DND-41 (cell line): ENCODE results near the gene ITGA7.

Experiments used
- ATAC-seq: fragments of 200-7000 bp; cut with Tn5 transposase; 3 replicates; pipeline ENCODE4 v1.9.1; 2021; ENCODE audit warnings: low read depth; ENCODE audit not compliant: insufficient read depth
- DNase-seq: peaks from one replicate; pipeline ENCODE4 v3.0.0-alpha.2; 2020
- H2AFZ ChIP-seq: 2 replicates; pipeline ENCODE4 v1.6.0; 2012; ENCODE audit warnings: low read depth, low read length
- H3K27ac ChIP-seq: 2 replicates; pipeline ENCODE4 v1.5.1; 2012; ENCODE audit warnings: low read length, inconsistent platforms
- H3K27me3 ChIP-seq: fragments of 200-600 bp; sonication (generic); 2 replicates; pipeline ENCODE4 v1.6.0; 2012; ENCODE audit warnings: low read length, mild to moderate bottlenecking, inconsistent platforms; ENCODE audit not compliant: insufficient read depth, poor library complexity
- H3K36me3 ChIP-seq: 2 replicates; pipeline ENCODE4 v1.5.1; 2012; ENCODE audit warnings: low read length, inconsistent platforms; ENCODE audit not compliant: insufficient read depth
- H3K4me1 ChIP-seq: 2 replicates; pipeline ENCODE4 v1.5.1; 2012; ENCODE audit warnings: mild to moderate bottlenecking, low read length; ENCODE audit not compliant: insufficient read depth
- H3K4me2 ChIP-seq: 2 replicates; pipeline ENCODE4 v1.6.0; 2012; ENCODE audit warnings: mild to moderate bottlenecking, moderate library complexity, low read length, inconsistent platforms; ENCODE audit not compliant: insufficient read depth
- H3K4me3 ChIP-seq, 2 experiments: fragments of 200-600 bp in 1 of 2; shearing (Covaris generic) in 1 of 2; 2 replicates each; pipeline ENCODE4 v1.5.1; 2012 to 2016; ENCODE audit warnings: inconsistent platforms in 2 of 2, low read length in 2 of 2, mild to moderate bottlenecking in 2 of 2, low read depth in 1 of 2, moderate library complexity in 1 of 2
- H3K79me2 ChIP-seq: 2 replicates; pipeline ENCODE4 v1.6.0; 2012; ENCODE audit warnings: low read length, inconsistent platforms; ENCODE audit not compliant: insufficient read depth
- H3K9ac ChIP-seq: 2 replicates; pipeline ENCODE4 v1.6.0; 2012; ENCODE audit warnings: low read depth, mild to moderate bottlenecking, inconsistent platforms, low read length, moderate library complexity
- H3K9me3 ChIP-seq: 2 replicates; pipeline ENCODE4 v1.5.1; 2012; ENCODE audit warnings: low read length, moderate library complexity, mild to moderate bottlenecking, inconsistent platforms; ENCODE audit not compliant: insufficient read depth, severe bottlenecking
- H4K20me1 ChIP-seq: 2 replicates; pipeline ENCODE4 v1.6.0; 2012; ENCODE audit warnings: low read length; ENCODE audit not compliant: insufficient read depth
- CTCF ChIP-seq: IDR thresholded peaks from 2 replicates; pipeline ENCODE4 v1.5.1; 2012; ENCODE audit warnings: borderline replicate concordance, low read length, moderate library complexity, mild to moderate bottlenecking; ENCODE audit not compliant: poor library complexity, severe bottlenecking; ENCODE audit errors: extremely low read depth
- EZH2 ChIP-seq: IDR thresholded peaks from 3 replicates; pipeline ENCODE4 v1.6.1; 2012; ENCODE audit warnings: borderline replicate concordance, low read depth, mild to moderate bottlenecking, moderate library complexity, low read length, inconsistent platforms; ENCODE audit not compliant: severe bottlenecking

The ITGA7 gene

DNA sequence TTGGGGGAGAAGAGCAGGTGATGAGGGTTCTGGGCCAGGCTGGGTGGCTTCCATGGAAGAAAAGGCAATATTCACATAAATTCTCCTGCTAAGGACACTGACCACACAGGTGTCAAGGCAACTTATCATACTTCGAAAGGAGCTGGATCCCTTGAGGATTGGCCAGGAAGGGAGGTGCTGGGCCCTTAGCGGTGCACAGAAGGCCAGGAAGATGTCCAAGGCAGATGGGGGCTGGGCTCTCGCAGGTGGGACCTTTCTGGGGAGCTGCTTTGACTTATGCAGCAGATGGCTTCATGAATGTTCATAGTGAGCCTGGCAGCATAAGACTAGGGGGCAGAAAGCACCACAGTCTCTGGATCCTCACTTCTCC lies 17.2 kb upstream of the ITGA7 start:
- no peak for ATAC-seq
- no peak for DNase-seq
- no peak overlapping the region for H3K4me3 ChIP-seq
- H3K9me3 ChIP-seq = no peaks in the 10 kb centered on the region
- no peak overlapping the region for H3K27ac ChIP-seq
- H3K27me3 ChIP-seq = no peaks in the 10 kb centered on the region
- H4K20me1 ChIP-seq = peaks cover 3% of the 10 kb centered on the region; the same call in 1 of the 2 replicates
- peaks cover 11% of the 10 kb centered on the region for H3K79me2 ChIP-seq
- H3K36me3 ChIP-seq = peaks cover 57% of the 10 kb centered on the region
- H3K4me2 ChIP-seq = no peak overlapping the region
- no peak overlapping the region for H2AFZ ChIP-seq
- H3K9ac ChIP-seq = no peak overlapping the region
- TF ChIP-seq EZH2 (no peak), CTCF (no peak)
- H3K4me1 ChIP-seq = peaks cover 23% of the 10 kb centered on the region

- Histone ChIP-seq H3K9me3 (no peaks in the 10 kb centered on the region), H3K79me2 (peaks cover 11% of the 10 kb centered on the region)
Measured at GRCh38 chr12:55724226-55724939, 16.7 kb upstream of the ITGA7 start.

GRCh38 chr12:55723516-55724225 lies 16.0 kb upstream of the ITGA7 start:
- no peak for TF ChIP-seq CTCF
- no peak for TF ChIP-seq EZH2
- H3K4me2 ChIP-seq = no peak overlapping the region

More at GRCh38 chr12:55724226-55724939, 16.7 kb upstream of the ITGA7 start:
- no peak overlapping the region for H3K4me2 ChIP-seq
- peaks cover 3% of the 10 kb centered on the region; the same call in 1 of the 2 replicates for H4K20me1 ChIP-seq
- DNase-seq = peak; percentile 67
- no peak overlapping the region for H3K27ac ChIP-seq
- H2AFZ ChIP-seq = no peak overlapping the region
- peak; percentile 39 for ATAC-seq
- no peak overlapping the region for H3K4me3 ChIP-seq
- no peak overlapping the region for H3K9ac ChIP-seq
- TF ChIP-seq CTCF (peak; percentile 77), EZH2 (no peak)
- peaks cover 62% of the 10 kb centered on the region for H3K36me3 ChIP-seq
- no peaks in the 10 kb centered on the region for H3K27me3 ChIP-seq
- peaks cover 17% of the 10 kb centered on the region for H3K4me1 ChIP-seq

More at GRCh38 chr12:55723516-55724225, 16.0 kb upstream of the ITGA7 start:
- H3K9me3 ChIP-seq = no peaks in the 10 kb centered on the region
- no peak overlapping the region for H2AFZ ChIP-seq
- peaks cover 3% of the 10 kb centered on the region; the same call in 1 of the 2 replicates for H4K20me1 ChIP-seq
- H3K27ac ChIP-seq = no peak overlapping the region
- ATAC-seq (no peak), DNase-seq (no peak)
- no peak overlapping the region for H3K9ac ChIP-seq
- H3K27me3 ChIP-seq = no peaks in the 10 kb centered on the region
- peaks cover 13% of the 10 kb centered on the region for H3K4me1 ChIP-seq
- H3K79me2 ChIP-seq = peaks cover 12% of the 10 kb centered on the region
- H3K36me3 ChIP-seq = peaks cover 70% of the 10 kb centered on the region
- H3K4me3 ChIP-seq = no peak overlapping the region
